HCT116 (cell line): ENCODE data around the gene KIF5C.

Experiments
- CTCF ChIP-seq, 3 experiments: fragments of 200-600 bp in 1 of 3; sonication (generic) in 1 of 3; IDR thresholded peaks in 2 of 3; conservative IDR thresholded peaks in 1 of 3; 2 replicates each; pipeline ENCODE4 v1.5.1; 2012 to 2017; ENCODE audit warnings: low read depth in 2 of 3, low read length in 2 of 3, antibody characterized with exemption in 1 of 3, borderline replicate concordance in 1 of 3, control low read depth in 1 of 3, mild to moderate bottlenecking in 1 of 3, mixed read lengths in 1 of 3, mixed run types in 1 of 3, moderate library complexity in 1 of 3; ENCODE audit not compliant: insufficient read depth in 1 of 3
- EGR1 ChIP-seq: IDR thresholded peaks from 2 replicates; pipeline ENCODE4 v1.6.1; 2012; ENCODE audit warnings: low read depth
- EZH2 ChIP-seq: fragments of 200-600 bp; sonication (generic); IDR thresholded peaks from 2 replicates; pipeline ENCODE4 v1.6.1; 2017; ENCODE audit warnings: antibody characterized with exemption, mixed run types
- EZH2phosphoT487 ChIP-seq: fragments of 200-600 bp; IDR thresholded peaks from 2 replicates; pipeline ENCODE4 v1.6.1; 2018; ENCODE audit warnings: antibody characterized with exemption, borderline replicate concordance
- JUND ChIP-seq: IDR thresholded peaks from 2 replicates; pipeline ENCODE4 v1.6.1; 2012
- MAX ChIP-seq: IDR thresholded peaks from 2 replicates; pipeline ENCODE4 v1.6.1; 2012
- POLR2A ChIP-seq: IDR thresholded peaks from 2 replicates; pipeline ENCODE4 v1.7.0; 2011; ENCODE audit warnings: borderline replicate concordance; ENCODE audit not compliant: insufficient read depth, insufficient read length; ENCODE audit errors: extremely low read depth
- POLR2AphosphoS5 ChIP-seq: IDR thresholded peaks from 2 replicates; pipeline ENCODE4 v1.6.1; 2011; ENCODE audit warnings: mild to moderate bottlenecking, low read depth, low read length, moderate library complexity
- REST ChIP-seq: IDR thresholded peaks from 2 replicates; pipeline ENCODE4 v1.6.1; 2012; ENCODE audit warnings: low read depth
- SIN3A ChIP-seq: IDR thresholded peaks from 2 replicates; pipeline ENCODE4 v1.6.1; 2012; ENCODE audit warnings: low read depth
- SRF ChIP-seq: IDR thresholded peaks from 2 replicates; pipeline ENCODE4 v1.6.1; 2012; ENCODE audit warnings: low read depth
- ZBTB33 ChIP-seq: IDR thresholded peaks from 2 replicates; pipeline ENCODE4 v1.6.1; 2011; ENCODE audit warnings: mild to moderate bottlenecking, low read length, moderate library complexity; ENCODE audit not compliant: insufficient replicate concordance; ENCODE audit errors: extremely low read depth
- ZFX ChIP-seq: fragments of 450-650 bp; IDR thresholded peaks from 2 replicates; pipeline ENCODE4 v1.6.1; 2017
- ZNF274 ChIP-seq: fragments of 200-500 bp; sonication (Bioruptor generic); IDR thresholded peaks from 2 replicates; pipeline ENCODE4 v1.6.1; 2014; ENCODE audit warnings: mild to moderate bottlenecking, low read depth, low read length, inconsistent platforms

- TF ChIP-seq EZH2 (no peak), CTCF (IDR thresholded peaks at IDR 0.05 in 2 of 3, conservative IDR thresholded peaks at IDR 0.05 in 1 of 3; ENCODE audit: borderline replicate concordance in 1 of 3, insufficient read depth in 1 of 3, low read depth in 2 of 3, low read length in 2 of 3) (no peak), POLR2A (no peak), SIN3A (no peak), POLR2AphosphoS5 (no peak), SRF (no peak), REST (no peak), EGR1 (no peak), ZNF274 (no peak), EZH2phosphoT487 (no peak), MAX (no peak), ZFX (no peak), JUND (no peak), ZBTB33 (no peak)
Observed at GRCh38 chr2:149075105-149075504, 200.1 kb downstream of the KIF5C start.
